ENCODE results near the gene KDM2A. TPM values are rescaled to one million over a fixed set of nuclear protein-coding genes. Genes with fewer than 3 reads are reported as not detected.
A peak's percentile ranks its signal among the peaks of the same experiment; 100 is the strongest.

KDM2A gene
- total and polyA plus RNA-seq, 2 donors (not counting 1 experiment from before 2014, with no cell fraction given): 132 to 229 TPM

DNA sequence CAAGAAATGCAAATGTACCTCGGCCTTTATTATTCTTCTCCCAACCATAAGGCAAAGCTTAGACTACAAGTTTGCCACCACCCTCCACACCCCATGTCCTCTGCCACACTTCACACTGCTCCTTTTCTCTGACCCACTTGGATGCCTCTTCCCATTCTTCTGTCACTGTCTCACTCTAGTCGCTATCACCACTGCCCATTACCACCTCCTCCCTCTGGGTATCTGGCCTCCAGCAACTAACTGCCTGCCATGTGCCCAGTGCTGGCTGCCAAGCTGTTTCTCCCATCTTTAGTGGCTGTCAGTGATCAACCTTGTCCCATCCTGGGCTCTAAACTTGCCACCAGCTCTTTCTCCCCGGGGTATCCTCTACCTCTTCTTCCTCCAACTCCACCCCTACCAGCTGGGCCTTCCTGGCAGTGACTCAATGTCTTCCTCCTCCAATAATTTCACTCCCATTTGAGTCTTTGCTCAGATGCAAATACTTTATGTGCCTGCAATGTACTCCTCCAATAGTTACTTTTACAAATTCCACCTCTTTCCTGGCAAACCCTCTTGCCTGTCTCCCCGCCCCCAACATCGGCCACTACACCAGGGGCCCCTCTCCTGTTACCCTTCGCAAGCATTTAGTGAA lies 20.1 kb upstream of the KDM2A start:
- CTCF ChIA-PET: interaction anchor here (1.5 kb wide), 1 partner anchor 69 kb away, joined by 4 read pairs; no protein-coding TSS in a partner anchor
- 79% methylated on average over 5 of the region's 6 CpGs for WGBS (ENCODE audit: insufficient coverage)
- Mint-ChIP-seq H3K9me3 (ENCODE audit: insufficient read depth) (no peaks in the 10 kb centered on the region), H3K4me1 (peaks cover 11% of the 10 kb centered on the region), H3K4me3 (no peak overlapping the region), H3K27me3 (no peaks in the 10 kb centered on the region), H3K27ac (no peak overlapping the region)
- ATAC-seq (ENCODE audit: low read depth) (no peak), DNase-seq (no peak)
- POLR2A ChIA-PET: no interaction called here
- intact Hi-C loops (cut with micrococcal nuclease): no loop called here
- no peak overlapping the region for H3K4me3 ChIP-seq (ENCODE audit: control extremely low read depth in 1 of 5, extremely low read depth in 1 of 5, insufficient read depth in 1 of 5, low read depth in 2 of 5, low read length in 4 of 5)
- H3K27me3 ChIP-seq (replicated peaks in 1 of 4; ENCODE audit: control extremely low read depth in 1 of 4, control insufficient read depth in 3 of 4, insufficient read depth in 4 of 4, low read length in 3 of 4): no peaks in the 10 kb centered on the region
- H3K9ac ChIP-seq (ENCODE audit: low read length): no peak overlapping the region
- H4K20me1 ChIP-seq (ENCODE audit: control insufficient read depth, insufficient read depth, low read length, poor library complexity, severe bottlenecking): no peaks in the 10 kb centered on the region
- no peak overlapping the region for H3K4me2 ChIP-seq (replicated peaks; ENCODE audit: low read depth, low read length, poor library complexity, severe bottlenecking)
- no peak overlapping the region for H3K27ac ChIP-seq (ENCODE audit: low read length in 2 of 2)
- TF ChIP-seq, protein P1, sequence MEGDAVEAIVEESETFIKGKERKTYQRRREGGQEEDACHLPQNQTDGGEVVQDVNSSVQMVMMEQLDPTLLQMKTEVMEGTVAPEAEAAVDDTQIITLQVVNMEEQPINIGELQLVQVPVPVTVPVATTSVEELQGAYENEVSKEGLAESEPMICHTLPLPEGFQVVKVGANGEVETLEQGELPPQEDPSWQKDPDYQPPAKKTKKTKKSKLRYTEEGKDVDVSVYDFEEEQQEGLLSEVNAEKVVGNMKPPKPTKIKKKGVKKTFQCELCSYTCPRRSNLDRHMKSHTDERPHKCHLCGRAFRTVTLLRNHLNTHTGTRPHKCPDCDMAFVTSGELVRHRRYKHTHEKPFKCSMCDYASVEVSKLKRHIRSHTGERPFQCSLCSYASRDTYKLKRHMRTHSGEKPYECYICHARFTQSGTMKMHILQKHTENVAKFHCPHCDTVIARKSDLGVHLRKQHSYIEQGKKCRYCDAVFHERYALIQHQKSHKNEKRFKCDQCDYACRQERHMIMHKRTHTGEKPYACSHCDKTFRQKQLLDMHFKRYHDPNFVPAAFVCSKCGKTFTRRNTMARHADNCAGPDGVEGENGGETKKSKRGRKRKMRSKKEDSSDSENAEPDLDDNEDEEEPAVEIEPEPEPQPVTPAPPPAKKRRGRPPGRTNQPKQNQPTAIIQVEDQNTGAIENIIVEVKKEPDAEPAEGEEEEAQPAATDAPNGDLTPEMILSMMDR (IDR thresholded peaks at IDR 0.05): no peak
- no peak for TF ChIP-seq EZH2 (IDR thresholded peaks at IDR 0.05; ENCODE audit: borderline replicate concordance, insufficient read depth, low read depth, low read length, poor library complexity, severe bottlenecking)
- no peaks in the 10 kb centered on the region for H3K79me2 ChIP-seq (ENCODE audit: control insufficient read depth, insufficient read depth, low read length)
- no peaks in the 10 kb centered on the region for H3K36me3 ChIP-seq (replicated peaks in 1 of 2; ENCODE audit: control extremely low read depth in 1 of 2, control insufficient read depth in 1 of 2, extremely low read depth in 1 of 2, insufficient read depth in 2 of 2, low read length in 1 of 2)
- no peak overlapping the region for H2AFZ ChIP-seq (ENCODE audit: insufficient read depth, low read depth, low read length, poor library complexity, severe bottlenecking)
- peaks cover 0 to 10% of the 10 kb centered on the region in 2 donors for H3K4me1 ChIP-seq (ENCODE audit: control insufficient read depth in 2 of 2, insufficient read depth in 2 of 2, low read length in 2 of 2)
- H3K9me3 ChIP-seq (ENCODE audit: control extremely low read depth in 1 of 3, control insufficient read depth in 2 of 3, insufficient read depth in 1 of 3, low read length in 2 of 3): no peaks in the 10 kb centered on the region

- ChIA-PET POLR2A (no interaction called here), CTCF (no interaction called here)
- intact Hi-C loops (cut with micrococcal nuclease): no loop called here
- Histone ChIP-seq H3K9ac (ENCODE audit: low read length) (no peak overlapping the region), H3K79me2 (ENCODE audit: control insufficient read depth, insufficient read depth, low read length) (no peaks in the 10 kb centered on the region), H3K4me3 (ENCODE audit: control extremely low read depth in 1 of 5, extremely low read depth in 1 of 5, insufficient read depth in 1 of 5, low read depth in 2 of 5, low read length in 4 of 5) (no peak overlapping the region), H3K27me3 (replicated peaks in 1 of 4; ENCODE audit: control extremely low read depth in 1 of 4, control insufficient read depth in 3 of 4, insufficient read depth in 4 of 4, low read length in 3 of 4) (no peaks in the 10 kb centered on the region), H4K20me1 (ENCODE audit: control insufficient read depth, insufficient read depth, low read length, poor library complexity, severe bottlenecking) (no peaks in the 10 kb centered on the region), H3K36me3 (replicated peaks in 1 of 2; ENCODE audit: control extremely low read depth in 1 of 2, control insufficient read depth in 1 of 2, extremely low read depth in 1 of 2, insufficient read depth in 2 of 2, low read length in 1 of 2) (no peaks in the 10 kb centered on the region), H3K27ac (ENCODE audit: low read length in 2 of 2) (no peak overlapping the region), H3K4me1 (ENCODE audit: control insufficient read depth in 2 of 2, insufficient read depth in 2 of 2, low read length in 2 of 2) (peaks cover 0 to 10% of the 10 kb centered on the region in 2 donors), H2AFZ (ENCODE audit: insufficient read depth, low read depth, low read length, poor library complexity, severe bottlenecking) (peak overlapping the region; percentile 47), H3K9me3 (ENCODE audit: control extremely low read depth in 1 of 3, control insufficient read depth in 2 of 3, insufficient read depth in 1 of 3, low read length in 2 of 3) (no peaks in the 10 kb centered on the region), H3K4me2 (replicated peaks; ENCODE audit: low read depth, low read length, poor library complexity, severe bottlenecking) (no peak overlapping the region)
- ATAC-seq (ENCODE audit: low read depth) (peak; percentile 33), DNase-seq (peak; percentile 23)
- peaks cover 11% of the 10 kb centered on the region for H3K4me1 Mint-ChIP-seq
- H3K27me3 Mint-ChIP-seq: no peaks in the 10 kb centered on the region
- 66% methylated on average over 6 of the region's 6 CpGs for WGBS (ENCODE audit: insufficient coverage)
- TF ChIP-seq, protein P1 (IDR thresholded peaks at IDR 0.05): no peak
- TF ChIP-seq EZH2 (IDR thresholded peaks at IDR 0.05; ENCODE audit: borderline replicate concordance, insufficient read depth, low read depth, low read length, poor library complexity, severe bottlenecking): no peak
- H3K27ac Mint-ChIP-seq: peak overlapping the region; percentile 44
- H3K9me3 Mint-ChIP-seq (ENCODE audit: insufficient read depth): no peaks in the 10 kb centered on the region
- no peak overlapping the region for H3K4me3 Mint-ChIP-seq
These were observed 19.2 kb upstream of the KDM2A start for GRCh38 chr11:67099831-67100324.

All from B cell (primary cell).